NCI-H2227 (cell line): ENCODE results near the gene FEM1A.
"Not testable (repeated sequence)": the region's sequence is repeated elsewhere in the genome, so short reads cannot be mapped to it uniquely, and the experiment has no call there.

ENCODE experiments used
- DNase-seq: peaks from one replicate; lab custom pipeline; 2025; ENCODE audit not compliant: unreplicated experiment; lab: John Stamatoyannopoulos, UW

The FEM1A gene, protein sequence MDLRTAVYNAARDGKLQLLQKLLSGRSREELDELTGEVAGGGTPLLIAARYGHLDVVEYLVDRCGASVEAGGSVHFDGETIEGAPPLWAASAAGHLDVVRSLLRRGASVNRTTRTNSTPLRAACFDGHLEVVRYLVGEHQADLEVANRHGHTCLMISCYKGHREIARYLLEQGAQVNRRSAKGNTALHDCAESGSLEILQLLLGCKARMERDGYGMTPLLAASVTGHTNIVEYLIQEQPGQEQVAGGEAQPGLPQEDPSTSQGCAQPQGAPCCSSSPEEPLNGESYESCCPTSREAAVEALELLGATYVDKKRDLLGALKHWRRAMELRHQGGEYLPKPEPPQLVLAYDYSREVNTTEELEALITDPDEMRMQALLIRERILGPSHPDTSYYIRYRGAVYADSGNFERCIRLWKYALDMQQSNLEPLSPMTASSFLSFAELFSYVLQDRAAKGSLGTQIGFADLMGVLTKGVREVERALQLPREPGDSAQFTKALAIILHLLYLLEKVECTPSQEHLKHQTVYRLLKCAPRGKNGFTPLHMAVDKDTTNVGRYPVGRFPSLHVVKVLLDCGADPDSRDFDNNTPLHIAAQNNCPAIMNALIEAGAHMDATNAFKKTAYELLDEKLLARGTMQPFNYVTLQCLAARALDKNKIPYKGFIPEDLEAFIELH

DNA sequence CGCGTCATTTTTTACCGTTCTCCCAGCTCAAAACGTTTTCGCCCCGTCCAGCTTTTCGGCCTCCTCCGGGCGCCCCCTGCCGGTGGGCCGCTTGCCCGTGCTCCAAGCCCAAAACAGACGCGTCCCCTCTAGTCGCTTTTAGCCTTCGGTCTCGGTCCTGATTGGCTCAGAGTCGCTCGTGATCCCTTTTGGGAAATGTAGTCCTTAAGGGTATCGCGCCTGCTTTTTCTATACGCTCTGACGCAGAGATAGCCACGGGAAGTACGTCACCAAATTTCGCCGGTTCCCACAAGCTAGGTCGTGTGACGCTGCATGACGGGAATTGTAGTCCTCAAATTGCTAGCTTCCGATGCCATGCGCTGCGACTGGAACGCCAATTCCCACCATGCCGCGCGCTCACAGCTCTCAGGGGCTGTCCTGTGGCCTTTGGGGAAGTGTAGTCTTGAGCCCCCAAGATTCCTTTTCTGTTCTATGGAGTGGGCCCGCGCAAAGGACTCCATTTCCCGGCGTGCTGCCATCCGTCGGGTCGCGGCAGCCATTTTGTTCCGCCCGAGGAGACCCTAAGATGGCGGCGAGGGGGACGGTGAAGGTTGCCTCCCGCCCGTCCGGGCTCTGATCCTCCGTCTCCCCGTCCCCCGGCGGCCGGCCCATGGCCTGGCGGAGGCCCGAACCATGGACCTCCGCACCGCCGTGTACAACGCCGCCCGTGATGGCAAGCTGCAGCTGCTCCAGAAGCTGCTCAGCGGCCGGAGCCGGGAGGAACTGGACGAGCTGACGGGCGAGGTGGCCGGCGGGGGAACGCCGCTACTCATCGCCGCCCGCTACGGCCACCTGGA is at the start of gene FEM1A:
TSS of gene FEM1A (plus strand) at position 552 of the 836 bp plus-strand sequence. CDS start at position 673, 121 bp downstream.
- DNase-seq, result peak; percentile 99

DNA sequence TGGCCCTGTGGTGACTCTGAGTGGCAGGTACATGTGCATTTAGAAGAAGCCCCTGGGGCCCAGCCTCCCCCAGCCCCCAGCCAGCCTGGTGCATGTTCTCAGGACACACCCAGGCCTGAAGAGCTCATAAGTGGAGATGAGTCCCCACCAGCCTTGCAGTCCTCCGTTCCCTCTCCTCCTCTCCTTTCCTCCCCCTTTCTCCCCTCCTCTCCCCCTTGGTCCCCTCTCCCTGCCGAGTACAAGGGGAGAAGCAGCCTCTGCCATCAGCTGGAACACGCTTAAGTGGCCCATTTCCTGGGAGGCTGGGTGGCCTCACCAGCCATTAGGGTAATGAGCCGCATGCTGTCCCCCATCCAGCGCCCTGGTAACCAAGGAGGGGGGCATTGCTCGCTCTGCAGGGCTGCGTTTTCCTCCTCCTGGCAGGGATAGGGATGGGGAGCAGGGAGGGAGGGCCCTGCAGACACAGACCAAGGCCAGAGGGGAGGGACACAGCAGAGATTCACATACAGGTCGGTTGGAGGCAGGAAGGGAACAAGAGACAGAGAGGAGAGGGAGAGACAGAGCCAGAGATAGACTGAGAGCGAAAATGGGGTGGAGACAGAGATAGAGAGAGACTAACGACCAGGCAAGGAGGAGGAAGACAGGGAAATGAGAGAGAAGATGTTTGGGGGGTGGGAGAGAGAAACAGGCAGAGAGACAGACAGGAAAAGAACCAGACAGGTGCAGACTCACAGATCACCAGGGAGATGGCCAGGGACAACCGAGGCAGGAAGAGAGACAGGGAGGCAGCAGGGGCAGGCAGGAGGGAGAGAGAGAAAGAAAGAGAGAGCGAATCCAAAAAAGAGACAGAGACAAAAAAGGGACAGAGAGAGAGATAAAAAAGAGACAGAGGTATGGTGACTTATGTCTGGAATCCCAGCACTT is 48.5 kb upstream of the FEM1A start:
- peak; percentile 87 for DNase-seq

DNA sequence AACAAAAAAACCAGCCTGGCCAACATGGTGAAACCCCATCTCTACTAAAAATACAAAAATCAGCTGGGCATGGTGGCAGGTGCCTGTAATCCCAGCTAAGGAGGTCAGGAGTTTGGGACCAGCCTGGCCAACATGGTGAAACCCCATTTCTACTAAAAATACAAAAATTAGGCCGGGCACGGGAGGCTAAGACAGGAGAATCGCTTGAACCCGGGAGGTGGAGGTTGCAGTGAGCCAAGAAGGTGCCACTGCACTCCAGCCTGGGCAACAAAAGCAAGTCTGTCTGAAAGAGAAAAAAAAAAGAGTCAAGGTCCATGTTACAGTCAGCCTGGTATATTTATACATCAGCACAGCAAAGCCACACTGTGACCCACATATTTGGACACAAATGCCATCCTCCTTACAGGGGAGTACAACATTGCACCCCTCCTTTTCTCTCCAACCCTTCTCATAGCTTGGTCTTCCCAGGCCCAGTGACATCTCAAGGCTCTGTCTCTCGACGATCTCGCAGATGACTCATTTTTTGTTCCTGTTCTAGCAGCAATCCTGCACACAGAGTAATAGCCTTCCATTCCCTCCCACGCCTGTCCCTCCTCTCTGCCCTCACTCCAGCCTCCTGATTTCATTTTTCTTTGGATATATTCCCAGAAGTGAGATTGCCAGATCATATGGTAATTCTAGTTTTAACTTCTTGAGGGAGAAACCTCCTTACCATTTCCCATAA is 46.9 kb upstream of the FEM1A start:
- DNase-seq, result peak; percentile 34

DNA sequence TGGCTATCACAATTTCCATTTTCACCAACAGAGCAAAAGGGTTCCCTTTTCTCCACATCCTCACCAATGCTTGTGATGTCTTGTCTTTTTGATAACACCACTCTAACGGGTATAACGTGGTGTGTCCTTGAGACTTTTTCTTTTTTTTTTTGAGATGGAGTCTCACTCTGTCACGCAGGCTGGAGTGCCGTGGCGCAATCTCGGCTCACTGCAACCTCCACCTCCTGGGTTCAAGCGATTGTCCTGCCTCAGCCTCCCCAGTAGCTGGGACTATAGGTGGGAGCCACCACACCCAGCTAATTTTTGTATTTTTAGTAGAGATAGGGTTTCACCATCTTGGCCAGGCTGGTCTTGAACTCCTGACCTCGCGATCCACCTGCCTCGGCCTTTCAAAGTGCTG is 46.4 kb upstream of the FEM1A start:
- DNase-seq, result not testable (repeated sequence)

DNA sequence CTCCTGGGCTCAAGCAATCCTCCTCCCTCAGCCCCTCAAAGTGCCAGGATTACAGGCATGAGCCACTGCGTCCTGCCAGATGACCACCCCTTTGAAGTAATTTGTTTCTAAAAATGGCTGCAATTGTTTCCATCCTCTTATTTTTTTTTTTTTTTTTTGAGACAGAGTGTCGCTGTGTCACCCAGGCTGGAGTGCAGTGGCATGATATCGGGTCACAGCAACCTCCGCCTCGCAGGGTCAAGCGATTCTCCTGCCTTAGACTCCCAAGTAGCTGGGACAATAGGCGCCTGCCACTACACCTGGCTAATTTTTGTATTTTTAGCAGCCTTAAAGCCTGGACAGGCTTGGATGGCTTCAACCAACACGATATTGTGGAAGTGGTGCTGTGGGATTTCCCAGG is 45.5 kb upstream of the FEM1A start:
- DNase-seq, result peak; percentile 40

DNA sequence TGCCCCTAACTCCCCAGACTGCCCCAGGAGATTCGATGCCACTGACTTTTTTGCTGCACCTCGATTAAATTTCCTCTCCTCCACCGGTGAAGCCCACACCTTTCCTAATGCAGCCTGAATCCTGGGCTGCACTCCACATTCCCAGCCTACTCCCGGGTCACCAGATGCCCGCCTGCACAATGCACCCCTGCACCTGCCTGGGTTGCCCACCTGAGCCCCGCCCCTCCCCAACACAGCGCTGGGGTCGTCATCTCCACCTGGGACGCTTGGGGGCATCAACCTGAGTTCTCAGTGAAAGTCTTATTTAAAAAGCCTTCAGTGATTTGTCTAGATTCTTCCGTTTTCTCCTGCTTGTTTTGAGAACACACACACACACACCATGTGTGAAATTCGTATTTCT is 43.3 kb upstream of the FEM1A start:
- DNase-seq, result no peak

DNA sequence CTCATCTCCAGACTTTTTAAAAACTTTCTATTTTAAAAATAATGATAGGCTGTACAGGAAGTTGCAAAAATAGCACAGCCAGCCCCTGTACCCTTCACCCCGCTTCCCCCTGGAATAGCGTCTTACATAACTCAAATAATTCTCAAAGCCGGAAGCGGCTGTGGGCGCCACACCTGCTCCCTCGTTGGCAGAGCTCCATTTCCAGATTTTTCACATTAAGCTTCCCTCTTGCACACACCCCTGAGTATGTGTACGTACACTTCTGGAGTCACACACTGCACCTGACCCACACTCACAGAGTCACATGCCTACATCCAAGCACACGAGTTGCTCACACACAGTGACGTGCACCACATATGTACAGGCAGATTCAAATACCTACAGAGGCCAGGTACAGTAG is 42.9 kb upstream of the FEM1A start:
- DNase-seq, result no peak

DNA sequence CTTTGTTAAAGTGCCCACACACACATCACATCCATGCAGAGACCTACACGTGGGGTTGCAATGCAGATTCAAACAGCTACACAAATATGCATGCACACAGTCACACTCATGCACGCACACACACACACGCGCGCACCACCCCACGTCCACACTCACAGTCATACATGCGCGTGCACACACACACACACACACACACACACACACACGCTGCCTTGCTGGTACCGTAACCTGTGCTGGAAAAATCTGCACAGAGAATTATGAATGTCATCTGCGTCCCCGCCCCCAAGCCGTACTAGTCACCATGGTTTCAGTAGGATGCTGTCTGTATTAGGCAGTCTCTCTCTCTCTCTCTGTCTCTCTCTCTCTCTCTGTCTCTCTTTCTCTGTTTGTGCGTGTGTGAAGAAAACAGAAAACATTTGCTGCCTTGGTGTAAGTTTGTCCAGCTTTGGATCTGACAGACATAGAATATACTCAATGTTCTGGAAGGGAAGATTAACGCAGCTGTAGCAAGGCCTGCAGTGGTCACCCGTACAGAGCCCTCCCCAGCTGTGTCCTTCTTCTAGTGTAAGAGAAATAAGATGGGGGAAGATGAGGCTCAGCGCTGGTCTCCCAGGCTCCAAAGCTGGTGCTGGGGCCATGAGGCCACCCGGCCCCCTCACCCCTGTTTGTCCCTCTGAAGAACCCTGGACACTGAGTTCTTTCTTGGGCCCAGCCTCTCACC is 41.5 kb upstream of the FEM1A start:
- peak; percentile 80 for DNase-seq

DNA sequence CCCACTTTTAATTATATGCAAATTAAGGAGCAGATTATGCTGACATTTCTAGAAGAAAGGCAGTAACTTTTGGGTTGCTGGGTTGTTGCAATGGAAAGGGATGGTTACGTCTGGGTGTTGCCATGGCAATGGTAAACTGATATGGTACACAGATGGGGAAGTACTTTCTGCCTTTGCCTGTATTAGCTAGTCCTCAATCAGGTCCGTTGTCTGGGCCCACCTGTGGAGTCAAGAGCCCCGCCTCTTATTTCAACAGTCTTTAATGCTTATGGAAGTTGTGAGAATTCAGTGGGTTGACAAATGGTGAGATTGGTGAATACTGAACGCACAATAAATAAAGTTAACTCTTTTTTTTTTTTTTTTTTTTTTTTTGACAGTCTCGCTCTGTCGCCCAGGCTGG is 37.3 kb upstream of the FEM1A start:
- DNase-seq, result peak; percentile 58

DNA sequence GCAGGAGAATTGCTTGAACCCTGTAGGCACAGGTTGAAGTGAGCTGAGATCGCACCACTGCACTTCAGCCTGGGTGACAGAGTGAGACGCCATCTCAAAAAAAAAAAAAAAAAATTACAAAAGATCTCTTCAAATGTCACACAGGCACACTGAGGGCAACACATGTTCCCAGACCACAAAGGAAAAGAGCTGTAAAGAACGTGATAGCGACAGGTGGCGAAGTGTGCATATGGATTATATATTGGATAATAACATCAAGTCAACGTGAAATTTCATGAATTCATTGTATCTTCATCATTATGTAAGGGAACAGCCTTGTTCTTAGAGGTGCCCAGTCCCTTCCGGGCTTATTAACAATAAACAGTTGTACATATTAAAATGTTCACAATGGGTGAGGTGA is 36.1 kb upstream of the FEM1A start:
- no peak for DNase-seq

DNA sequence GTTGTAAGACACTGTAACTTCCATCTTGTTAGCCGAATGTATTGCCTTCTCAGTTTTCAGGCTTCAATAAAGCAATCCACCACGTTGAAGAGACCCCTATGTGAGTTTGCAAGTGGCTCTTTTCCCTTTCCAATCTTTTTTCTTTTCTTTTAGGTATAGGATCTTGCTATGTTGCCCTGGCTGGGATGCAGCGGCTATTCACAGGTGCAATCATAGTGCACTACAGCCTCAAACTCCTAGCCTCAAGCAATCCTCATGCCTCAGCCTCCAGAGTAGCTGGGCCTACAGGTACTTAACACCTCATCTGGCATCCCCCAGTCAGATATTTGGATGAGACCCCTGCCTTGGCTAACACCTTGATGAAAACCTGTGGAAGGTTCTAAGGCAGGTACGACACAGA is 33.5 kb upstream of the FEM1A start:
- no peak for DNase-seq

DNA sequence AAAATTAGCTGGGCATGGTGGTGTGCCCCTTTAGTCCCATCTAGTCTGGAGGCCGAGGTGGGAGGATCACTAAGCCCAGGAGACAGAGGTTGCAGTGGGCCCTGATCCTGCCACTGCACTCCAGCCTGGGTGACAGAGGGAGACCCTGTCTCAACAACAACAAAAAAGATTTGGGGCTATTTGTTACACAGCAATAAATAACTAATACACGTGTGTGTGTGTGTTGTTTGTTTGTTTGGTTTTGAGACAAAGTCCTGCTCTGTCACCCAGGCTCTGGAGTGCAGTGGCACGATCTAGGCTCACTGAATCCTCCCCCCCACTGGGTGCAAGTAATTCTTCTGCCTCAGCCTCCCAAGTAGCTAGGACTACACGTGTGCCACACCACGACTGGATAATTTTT is 32.9 kb upstream of the FEM1A start:
- no peak for DNase-seq

DNA sequence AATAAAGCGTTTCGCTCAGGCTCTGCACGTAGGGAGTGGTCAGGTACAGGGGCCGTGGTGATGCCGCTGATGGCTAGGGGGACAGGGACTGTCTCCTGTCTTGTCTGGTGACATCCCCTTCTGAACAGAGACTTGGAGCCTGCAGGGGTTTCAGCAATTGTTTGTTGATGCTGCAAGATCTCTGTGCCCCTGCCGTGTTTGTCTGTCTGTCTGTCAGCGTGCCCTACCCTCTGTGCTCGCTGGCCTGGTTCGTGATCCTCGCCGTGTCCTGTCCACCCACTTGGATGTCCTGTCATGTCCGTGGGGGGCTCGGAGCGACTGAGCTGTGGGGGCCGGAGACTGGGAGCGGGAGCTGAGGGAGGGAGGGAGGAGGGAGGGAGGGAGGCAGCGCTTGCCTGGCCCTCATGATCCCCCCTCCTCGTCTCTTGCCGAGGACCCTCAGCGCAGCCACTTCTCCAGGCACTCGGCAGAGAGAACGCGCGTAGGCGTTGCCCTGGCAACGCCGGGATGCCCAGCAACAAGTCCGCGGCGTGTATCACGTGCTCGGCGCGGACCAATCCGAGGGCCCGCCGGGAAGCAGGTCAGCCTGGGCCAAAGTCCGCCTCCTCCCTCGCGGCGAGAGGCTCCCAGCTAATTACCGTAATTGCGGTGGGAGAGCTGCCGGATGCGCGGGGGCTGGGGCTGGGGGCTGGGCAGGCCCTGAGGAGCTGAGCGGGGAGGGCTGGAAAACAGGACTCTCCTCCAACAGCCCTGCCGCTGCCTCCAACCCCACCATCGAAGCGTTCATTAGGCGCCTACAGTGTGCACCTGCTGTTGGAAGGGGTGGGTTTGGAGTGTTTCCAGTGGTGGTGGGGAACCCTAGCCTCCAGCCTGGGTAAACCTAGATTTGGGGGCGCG is 31.9 kb upstream of the FEM1A start:
- peak; percentile 98 for DNase-seq

DNA sequence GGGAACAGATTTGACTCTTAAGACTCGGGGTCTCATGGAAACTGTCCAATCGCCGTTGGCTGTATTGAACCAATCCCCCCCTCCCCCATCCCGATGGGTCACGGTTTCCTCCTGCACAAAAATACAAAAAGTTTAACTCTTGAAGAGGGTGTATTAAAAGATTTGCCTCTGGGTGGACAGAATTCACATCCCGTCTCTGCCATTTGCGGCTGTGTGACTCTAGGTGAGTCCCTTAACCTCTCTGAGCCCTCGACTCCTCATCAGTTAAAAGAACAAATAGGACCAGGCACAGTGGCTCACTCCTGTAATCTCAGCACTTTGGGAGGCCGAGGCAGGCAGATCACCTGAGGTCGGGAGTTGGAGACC is 31.3 kb upstream of the FEM1A start:
- DNase-seq, result no peak

DNA sequence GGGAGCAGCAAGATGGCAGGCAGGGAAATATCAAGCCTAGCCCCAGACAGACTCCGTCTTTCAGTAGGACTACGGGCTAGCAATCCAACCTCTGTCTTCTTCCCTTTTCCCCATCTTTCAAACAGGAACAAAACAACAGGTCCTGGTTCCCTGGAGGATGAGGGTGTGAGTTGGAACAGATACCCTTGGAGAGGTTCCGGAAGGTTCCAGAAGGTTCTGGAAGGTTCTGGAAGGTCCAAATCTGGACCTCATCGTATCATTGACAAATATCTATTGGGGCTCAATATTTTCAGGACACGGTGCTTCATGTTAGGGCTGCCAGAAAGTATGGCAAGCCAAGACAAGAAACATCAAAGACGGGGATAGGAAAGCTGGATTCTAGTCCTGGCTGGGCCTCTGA is 28.5 kb upstream of the FEM1A start:
- no peak for DNase-seq

DNA sequence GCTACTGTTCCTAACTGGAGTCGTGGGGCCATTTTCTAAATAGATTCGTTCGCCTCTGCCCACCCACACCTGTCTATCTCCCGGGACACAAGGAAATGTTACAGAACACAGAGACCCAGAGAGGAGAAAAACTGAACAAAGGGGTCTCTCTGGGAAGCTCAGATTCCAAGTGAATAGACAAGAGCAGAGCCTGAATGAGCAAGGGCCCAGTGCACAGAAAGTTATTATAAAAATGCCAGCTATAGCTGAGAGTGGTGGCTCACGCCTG is 27.2 kb upstream of the FEM1A start:
- DNase-seq, result no peak

DNA sequence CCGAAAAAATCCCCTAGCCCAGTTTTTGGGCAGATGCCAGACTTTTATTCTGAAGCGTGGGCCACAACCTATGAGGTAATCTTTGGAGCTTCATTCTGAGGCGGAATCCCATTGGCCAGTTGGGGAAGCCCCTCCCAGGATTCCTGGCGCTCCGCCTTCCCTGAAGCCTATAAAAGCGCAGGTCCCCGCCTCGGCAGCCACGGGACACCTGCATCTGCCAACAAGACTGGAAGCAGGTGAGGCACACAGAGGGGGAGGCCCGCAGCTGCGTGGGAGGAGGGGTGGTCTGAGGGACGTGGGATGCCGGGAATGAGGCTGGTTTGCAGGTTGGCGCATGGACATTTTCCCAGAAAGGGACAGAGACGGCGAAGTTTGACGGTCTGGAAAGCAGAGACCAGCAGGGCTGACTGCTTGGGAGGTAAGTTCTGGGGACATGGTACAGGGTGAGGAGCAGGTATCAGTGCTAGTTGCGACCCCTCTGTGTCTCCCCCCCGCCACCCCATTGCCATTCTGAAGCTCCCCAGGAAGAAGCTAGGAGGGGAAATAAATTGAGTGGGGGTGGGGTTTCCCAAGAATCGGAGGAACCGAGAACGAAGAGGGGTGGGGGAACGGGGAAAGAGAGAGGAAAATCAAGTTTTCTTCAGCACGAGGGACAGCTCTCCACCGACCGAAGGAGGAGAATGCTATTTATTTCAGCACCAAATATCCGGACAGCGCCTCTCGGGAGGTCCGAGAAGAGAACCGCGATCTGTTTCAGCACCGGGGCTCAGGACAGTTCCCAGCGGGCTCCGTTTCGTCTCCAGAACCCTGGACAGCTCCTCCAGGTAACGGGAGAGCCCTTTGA is 22.4 kb upstream of the FEM1A start:
- peak; percentile 93 for DNase-seq

DNA sequence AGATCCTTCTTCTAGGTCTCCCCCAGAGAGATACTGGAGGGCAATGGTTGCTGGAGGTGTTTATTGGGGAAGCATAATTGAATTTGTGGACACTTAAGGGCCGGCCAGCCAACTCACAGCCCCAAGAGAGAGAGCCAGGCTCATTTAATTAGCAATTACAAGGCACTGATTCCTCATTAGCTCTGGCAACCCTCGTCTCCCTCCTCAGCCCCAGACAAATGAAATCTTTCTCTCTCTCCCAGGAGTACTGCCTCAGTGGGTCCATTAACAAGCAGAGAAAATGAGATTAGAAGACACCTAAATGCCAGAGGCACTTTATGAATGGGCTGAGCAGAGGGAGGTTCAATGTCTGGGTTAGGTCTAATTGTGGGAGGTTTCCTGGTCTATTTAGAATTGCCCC is 19.0 kb upstream of the FEM1A start:
- no peak for DNase-seq
